MM.1S (cell line): Measurements from ENCODE around the gene ACADL.

ENCODE experiments used
- DNase-seq: peaks from one replicate; pipeline ENCODE4 v3.0.0-alpha.2; 2015
- H2AFZ ChIP-seq: fragments of 300-600 bp; sonication (generic); 2 replicates; pipeline ENCODE4 v1.6.0; 2016; ENCODE audit warnings: antibody characterized with exemption, low read length
- H3F3A ChIP-seq: fragments of 300-600 bp; sonication (generic); 2 replicates; pipeline ENCODE4 v1.6.1; 2016; ENCODE audit warnings: mild to moderate bottlenecking, antibody characterized with exemption, low read length, moderate library complexity, mixed read lengths; ENCODE audit not compliant: insufficient read depth
- H3K27ac ChIP-seq: fragments of 300-600 bp; sonication (generic); 2 replicates; pipeline ENCODE4 v1.5.1; 2016; ENCODE audit warnings: mild to moderate bottlenecking, low read length
- H3K27me3 ChIP-seq: fragments of 300-600 bp; sonication (generic); replicated peaks from 2 replicates; pipeline ENCODE4 v1.6.0; 2016; ENCODE audit warnings: low read length; ENCODE audit not compliant: insufficient read depth
- H3K36me3 ChIP-seq: fragments of 300-600 bp; sonication (generic); replicated peaks from 2 replicates; pipeline ENCODE4 v1.6.1; 2016; ENCODE audit warnings: mild to moderate bottlenecking, low read length, mixed read lengths; ENCODE audit not compliant: insufficient read depth
- H3K4me1 ChIP-seq: fragments of 300-600 bp; sonication (generic); 2 replicates; pipeline ENCODE4 v1.6.1; 2016; ENCODE audit warnings: low read length, mixed read lengths
- H3K4me2 ChIP-seq: fragments of 300-600 bp; sonication (generic); 2 replicates; pipeline ENCODE4 v1.6.0; 2016; ENCODE audit warnings: low read depth, low read length
- H3K4me3 ChIP-seq: fragments of 300-600 bp; sonication (generic); 2 replicates; pipeline ENCODE4 v1.5.1; 2016; ENCODE audit warnings: low read length, mixed read lengths
- H3K79me2 ChIP-seq: fragments of 300-600 bp; sonication (generic); 2 replicates; pipeline ENCODE4 v1.6.1; 2016; ENCODE audit warnings: mixed run types, low read length, mixed read lengths
- H3K9ac ChIP-seq: fragments of 300-600 bp; sonication (generic); 2 replicates; pipeline ENCODE4 v1.6.1; 2016; ENCODE audit warnings: low read length, mixed read lengths
- H3K9me2 ChIP-seq: fragments of 300-600 bp; sonication (generic); replicated peaks from 2 replicates; pipeline ENCODE4 v1.6.1; 2016; ENCODE audit warnings: mild to moderate bottlenecking, low read length, mixed read lengths; ENCODE audit not compliant: insufficient read depth
- H3K9me3 ChIP-seq: fragments of 300-600 bp; sonication (generic); replicated peaks from 2 replicates; pipeline ENCODE4 v1.6.1; 2016; ENCODE audit warnings: mild to moderate bottlenecking, low read length, mixed read lengths; ENCODE audit not compliant: insufficient read depth
- H4K20me1 ChIP-seq: fragments of 300-600 bp; sonication (generic); 2 replicates; pipeline ENCODE4 v1.6.1; 2016; ENCODE audit warnings: mild to moderate bottlenecking, low read length, moderate library complexity, mixed read lengths; ENCODE audit not compliant: insufficient read depth
- EZH2 ChIP-seq: fragments of 300-600 bp; sonication (generic); optimal IDR thresholded peaks from 2 replicates; pipeline ENCODE3; 2017; ENCODE audit warnings: low read depth, mild to moderate bottlenecking, antibody characterized with exemption, low read length, mixed read lengths
- EZH2phosphoT487 ChIP-seq: fragments of 300-600 bp; sonication (generic); IDR thresholded peaks from 2 replicates; pipeline ENCODE4 v1.6.1; 2018; ENCODE audit warnings: antibody characterized with exemption, low read length
- TF ChIP-seq, protein P1 (sequence below): fragments of 300-600 bp; sonication (generic); IDR thresholded peaks from 2 replicates; pipeline ENCODE4 v1.5.1; 2016; ENCODE audit warnings: antibody characterized with exemption, low read length, mixed read lengths

The ACADL gene

DNA sequence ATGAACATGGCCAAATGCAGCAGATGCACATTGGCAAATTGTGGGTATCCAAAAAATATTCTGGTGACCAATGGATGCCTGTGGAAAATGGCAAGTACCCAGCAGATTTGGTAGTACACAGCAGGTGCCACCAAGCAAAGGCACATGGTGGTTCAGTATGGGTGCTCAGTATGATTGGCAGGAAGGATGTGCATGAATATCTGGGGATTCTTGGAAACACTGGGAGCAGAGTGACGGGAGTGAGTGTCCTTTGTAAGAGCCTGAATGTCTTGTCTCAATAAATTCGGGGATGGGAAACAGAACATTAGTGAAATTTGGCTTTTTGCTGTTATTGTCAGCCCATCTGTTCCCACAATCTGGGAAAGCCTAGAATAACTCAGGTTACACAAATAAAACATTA, 36.8 kb upstream of the ACADL start:
- Histone ChIP-seq H3K27me3 (no peaks in the 10 kb centered on the region), H3F3A (no peaks in the 10 kb centered on the region), H3K9me3 (no peaks in the 10 kb centered on the region), H3K4me1 (no peaks in the 10 kb centered on the region), H3K9ac (no peak overlapping the region), H3K27ac (no peak overlapping the region), H3K4me3 (no peak overlapping the region), H2AFZ (no peak overlapping the region), H3K4me2 (no peak overlapping the region), H4K20me1 (no peaks in the 10 kb centered on the region), H3K79me2 (no peaks in the 10 kb centered on the region), H3K9me2 (no peaks in the 10 kb centered on the region), H3K36me3 (no peaks in the 10 kb centered on the region)
- DNase-seq: no peak
- no peak for TF ChIP-seq EZH2
- TF ChIP-seq, protein P1, sequence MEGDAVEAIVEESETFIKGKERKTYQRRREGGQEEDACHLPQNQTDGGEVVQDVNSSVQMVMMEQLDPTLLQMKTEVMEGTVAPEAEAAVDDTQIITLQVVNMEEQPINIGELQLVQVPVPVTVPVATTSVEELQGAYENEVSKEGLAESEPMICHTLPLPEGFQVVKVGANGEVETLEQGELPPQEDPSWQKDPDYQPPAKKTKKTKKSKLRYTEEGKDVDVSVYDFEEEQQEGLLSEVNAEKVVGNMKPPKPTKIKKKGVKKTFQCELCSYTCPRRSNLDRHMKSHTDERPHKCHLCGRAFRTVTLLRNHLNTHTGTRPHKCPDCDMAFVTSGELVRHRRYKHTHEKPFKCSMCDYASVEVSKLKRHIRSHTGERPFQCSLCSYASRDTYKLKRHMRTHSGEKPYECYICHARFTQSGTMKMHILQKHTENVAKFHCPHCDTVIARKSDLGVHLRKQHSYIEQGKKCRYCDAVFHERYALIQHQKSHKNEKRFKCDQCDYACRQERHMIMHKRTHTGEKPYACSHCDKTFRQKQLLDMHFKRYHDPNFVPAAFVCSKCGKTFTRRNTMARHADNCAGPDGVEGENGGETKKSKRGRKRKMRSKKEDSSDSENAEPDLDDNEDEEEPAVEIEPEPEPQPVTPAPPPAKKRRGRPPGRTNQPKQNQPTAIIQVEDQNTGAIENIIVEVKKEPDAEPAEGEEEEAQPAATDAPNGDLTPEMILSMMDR: no peak
- no peak for TF ChIP-seq EZH2phosphoT487

DNA sequence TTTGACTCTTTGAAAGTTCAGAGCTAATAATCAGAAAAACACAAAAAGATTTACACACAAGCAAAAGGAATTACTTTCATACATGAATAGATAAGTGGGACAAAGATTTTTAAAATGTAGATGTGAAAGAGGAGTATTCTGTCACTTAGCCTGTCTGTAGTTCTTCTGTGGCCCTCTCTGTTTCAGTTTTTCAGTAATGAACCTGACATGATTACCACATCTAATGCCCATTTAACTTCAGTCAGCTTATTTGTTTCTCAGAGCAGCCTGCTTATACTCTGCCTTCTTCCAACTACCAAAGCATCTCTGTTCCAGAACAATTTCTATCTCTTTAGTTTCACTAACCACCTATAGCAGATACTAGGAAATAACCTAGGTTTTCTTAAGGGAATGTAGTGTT, 34.4 kb upstream of the ACADL start:
- no peak for TF ChIP-seq EZH2
- TF ChIP-seq, protein P1: no peak
- no peak for TF ChIP-seq EZH2phosphoT487
- Histone ChIP-seq H3K9ac (no peak overlapping the region), H4K20me1 (no peaks in the 10 kb centered on the region), H3K79me2 (no peaks in the 10 kb centered on the region), H3K4me2 (no peak overlapping the region), H3K27ac (no peak overlapping the region), H3K27me3 (no peaks in the 10 kb centered on the region), H3K4me1 (no peaks in the 10 kb centered on the region), H3K4me3 (no peak overlapping the region), H2AFZ (no peak overlapping the region), H3K9me3 (no peaks in the 10 kb centered on the region), H3K9me2 (no peaks in the 10 kb centered on the region), H3F3A (no peaks in the 10 kb centered on the region), H3K36me3 (no peaks in the 10 kb centered on the region)
- no peak for DNase-seq

DNA sequence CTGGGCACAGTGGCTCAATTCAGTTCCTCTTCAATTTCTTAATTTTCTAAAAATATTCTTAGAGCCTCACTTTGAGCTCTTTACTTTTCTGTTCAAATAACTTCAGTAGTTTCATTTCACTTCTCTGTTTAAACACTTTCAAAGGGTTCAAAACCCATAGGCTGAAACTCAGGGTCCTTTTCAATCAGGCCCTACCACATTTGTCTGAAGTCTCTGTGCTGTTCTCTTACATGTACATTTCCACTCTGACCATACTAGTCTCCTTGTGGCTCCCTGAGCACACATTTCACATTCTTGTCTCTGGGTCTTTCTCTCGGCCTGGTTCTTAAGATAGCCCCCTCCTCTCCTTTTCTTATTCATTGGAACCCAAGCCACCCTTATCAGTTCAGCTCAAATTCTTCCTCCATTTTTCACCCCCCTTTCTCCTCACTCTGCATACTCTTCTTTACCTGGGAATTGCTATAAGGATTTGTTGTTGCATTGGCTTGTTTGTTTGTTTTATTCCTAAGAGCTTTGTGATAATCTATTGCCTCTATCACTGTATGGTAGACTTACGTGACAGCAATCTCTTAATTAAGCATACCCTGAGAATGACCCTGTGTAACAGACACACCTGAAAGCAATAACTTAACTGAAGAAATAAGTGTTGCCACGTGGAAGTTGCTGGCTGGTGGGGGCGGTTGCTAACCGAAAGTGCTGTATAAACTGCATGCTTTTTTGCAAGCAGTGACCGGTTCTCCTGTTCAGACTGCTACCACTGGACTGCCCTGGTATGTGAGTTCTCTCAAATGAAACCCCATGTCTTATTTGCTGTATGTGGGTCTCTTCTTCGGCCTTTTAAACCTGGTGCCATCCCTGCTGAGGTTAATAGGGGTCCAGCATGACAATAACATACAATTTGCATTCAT, 27.7 kb upstream of the ACADL start:
- peak; percentile 82 for DNase-seq
- H2AFZ ChIP-seq: peak overlapping the region; percentile 86
- peak overlapping the region; percentile 96 for H3K4me2 ChIP-seq

More for the DNA sequence above, 27.7 kb upstream of the ACADL start:
- no peaks in the 10 kb centered on the region for H3K79me2 ChIP-seq
- H3K4me3 ChIP-seq: peak overlapping the region; percentile 38
- no peaks in the 10 kb centered on the region for H3K36me3 ChIP-seq
- H3K9ac ChIP-seq: peak overlapping the region; percentile 57
- H3K9me3 ChIP-seq: no peaks in the 10 kb centered on the region
- peaks cover 8% of the 10 kb centered on the region for H3K4me1 ChIP-seq
- no peaks in the 10 kb centered on the region for H4K20me1 ChIP-seq
- peak overlapping the region; percentile 71 for H3K27ac ChIP-seq
- H3K9me2 ChIP-seq: no peaks in the 10 kb centered on the region
- peaks cover 8% of the 10 kb centered on the region; the same call in 1 of the 2 replicates for H3F3A ChIP-seq
- TF ChIP-seq EZH2phosphoT487 (no peak), EZH2 (no peak)
- TF ChIP-seq, protein P1: no peak
- H3K27me3 ChIP-seq: no peaks in the 10 kb centered on the region
